Measurements from ENCODE around the gene PPP2R2D.
A peak's percentile ranks its signal among the peaks of the same experiment; 100 is the strongest.

The PPP2R2D gene

GRCh38 chr10:131998845-131999681, 98.3 kb downstream of the PPP2R2D start:
- no peak for DNase-seq

GRCh38 chr10:132001238-132001972, 100.6 kb downstream of the PPP2R2D start:
- DNase-seq: peak; percentile 22

DNA sequence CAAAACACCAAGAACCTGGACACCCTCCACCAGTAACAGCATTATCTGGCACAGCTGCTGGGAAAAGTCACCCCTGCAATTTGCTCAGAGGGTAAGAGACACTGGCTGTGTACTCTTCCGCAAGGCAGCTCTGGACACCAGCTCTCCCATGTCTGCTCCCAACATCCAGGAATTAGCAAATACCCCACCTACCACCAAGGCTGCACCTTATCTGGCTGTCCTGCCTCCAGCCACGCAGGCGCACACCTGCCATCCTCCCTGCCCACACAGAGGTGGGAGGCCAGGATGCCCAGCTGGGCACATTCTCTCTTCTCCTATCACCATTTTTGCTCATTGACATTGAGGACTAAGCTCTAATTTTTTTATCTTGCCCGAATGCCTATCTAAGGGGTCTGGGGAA, 101.2 kb downstream of the PPP2R2D start:
- no peak for DNase-seq

DNA sequence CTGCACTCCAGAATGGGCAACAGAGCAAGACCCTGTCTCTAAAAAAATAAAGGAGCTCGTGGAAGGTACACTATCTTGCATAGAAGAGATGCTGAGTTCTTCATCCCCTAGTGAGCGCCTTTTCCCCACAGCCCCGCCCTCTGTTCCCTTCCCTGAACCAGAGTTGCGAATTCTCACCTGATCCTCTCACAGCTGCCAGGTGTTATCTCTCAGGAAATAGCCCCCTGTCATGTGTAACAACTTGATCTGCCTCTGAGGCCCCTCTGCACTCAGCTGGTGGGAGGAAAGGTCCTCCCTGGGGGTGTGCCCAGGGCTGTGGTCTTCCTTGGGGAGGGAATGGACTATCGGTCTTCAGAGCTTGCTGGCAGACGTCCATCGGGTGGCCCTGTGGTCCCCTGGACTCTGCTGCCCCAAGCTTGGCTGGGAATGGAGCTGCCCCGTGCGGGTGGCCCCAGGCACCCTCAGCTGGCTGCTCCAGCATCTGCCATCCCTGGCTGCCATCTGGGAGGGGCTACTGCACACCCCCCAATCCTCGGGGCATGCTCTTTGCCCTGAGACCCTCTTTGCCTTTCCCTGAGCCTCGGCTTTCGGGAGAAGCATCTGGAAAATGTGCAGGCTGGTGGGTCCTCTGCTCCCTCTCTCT, 102.6 kb downstream of the PPP2R2D start:
- DNase-seq: no peak

DNA sequence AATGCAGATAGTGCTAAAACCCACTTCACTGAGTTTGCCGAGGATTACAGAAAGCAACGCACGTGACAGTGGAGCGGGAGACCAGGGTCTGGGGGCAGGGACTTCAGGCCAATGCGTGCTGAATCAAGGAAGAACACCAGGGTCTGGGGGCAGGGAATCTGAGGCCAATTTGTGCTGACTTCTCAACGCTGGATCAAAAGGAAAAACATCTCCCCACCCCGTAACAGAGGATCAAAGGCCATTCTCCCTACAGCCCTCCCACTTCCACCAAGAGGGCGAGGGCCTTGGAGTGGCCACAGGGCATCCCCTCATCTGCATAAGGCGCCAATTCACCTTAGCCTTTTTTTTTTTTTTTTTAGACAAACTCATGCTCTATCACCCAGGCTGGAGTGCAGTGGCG, 103.2 kb downstream of the PPP2R2D start:
- no peak for DNase-seq

DNA sequence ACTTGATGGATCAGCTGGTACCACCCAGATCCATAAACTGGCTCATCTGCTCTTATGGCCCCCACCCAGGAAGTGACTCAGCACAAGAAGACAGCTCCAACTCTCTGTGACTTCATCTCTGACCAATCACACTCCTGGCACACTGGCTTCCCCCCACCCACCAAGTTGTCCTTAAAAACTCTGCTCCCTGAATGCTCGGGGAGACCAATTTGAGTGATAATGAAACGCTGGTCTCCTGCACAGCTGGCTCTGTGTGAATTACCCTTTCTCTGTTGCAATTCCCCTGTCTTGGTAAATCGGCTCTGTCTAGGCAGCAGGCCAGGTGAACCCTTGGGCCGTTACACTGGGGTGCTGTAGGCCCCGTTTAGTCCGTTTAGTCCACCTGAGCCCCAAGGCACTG, 104.3 kb downstream of the PPP2R2D start:
- DNase-seq: no peak

DNA sequence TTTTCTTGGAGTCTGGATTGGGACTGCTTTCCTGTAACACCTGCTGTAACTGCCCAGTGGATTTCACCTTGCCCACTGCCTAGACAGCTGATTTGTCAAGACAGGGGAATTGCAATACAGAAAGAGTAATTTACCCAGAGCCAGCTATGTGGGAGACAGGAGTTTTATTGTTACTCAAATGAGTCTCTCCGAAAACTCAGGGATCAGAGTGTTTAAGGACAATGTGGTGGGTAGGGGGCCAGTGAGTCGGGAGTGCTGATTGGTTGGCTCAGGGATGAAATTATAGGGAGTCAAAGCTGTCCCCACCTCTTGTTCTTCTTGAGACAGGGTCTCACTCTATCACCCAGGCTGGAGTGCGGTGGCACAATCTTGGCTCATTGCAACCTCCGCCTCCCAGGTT, 106.2 kb downstream of the PPP2R2D start:
- DNase-seq: no peak

GRCh38 chr10:132007681-132008080, 106.9 kb downstream of the PPP2R2D start:
- DNase-seq: no peak

Data from fibroblast of skin of abdomen (primary cell).